ENCODE measurements around the gene BMS1. TPM values are rescaled to one million over a fixed set of nuclear protein-coding genes. Genes with fewer than 3 reads are reported as not detected.
"Not testable (repeated sequence)": the region's sequence is repeated elsewhere in the genome, so short reads cannot be mapped to it uniquely, and the experiment has no call there.

The BMS1 gene
- total RNA-seq: 10 to 100 TPM; 10.2 to 18.2 TPM

GRCh38 chr10:42782446-42783180 lies at the start of gene BMS1:
TSS of gene BMS1 (plus strand) at chr10:42782795. CDS start at chr10:42784395, 1,600 bp downstream.
- no peaks in the 10 kb centered on the region for H3K27me3 ChIP-seq (replicated peaks; ENCODE audit: insufficient read depth)
- under 1% methylated on average over 60 of the region's 60 CpGs for WGBS
- DNase-seq (ENCODE audit: low spot score): peak; percentile 88
- no peaks in the 10 kb centered on the region for H3K4me1 ChIP-seq (replicated peaks)
- TF ChIP-seq POLR2A (IDR thresholded peaks at IDR 0.05) (peak; percentile 69), POLR2AphosphoS5 (IDR thresholded peaks at IDR 0.05) (peak; percentile 91), CTCF (IDR thresholded peaks at IDR 0.05) (no peak)
- H3K9me3 ChIP-seq: no peaks in the 10 kb centered on the region
- H3K4me3 ChIP-seq: peak within 1 kb of the TSS; percentile 57 to 61
- peak within 1 kb of the TSS; percentile 91 to 93 for H3K27ac ChIP-seq
- no peaks in the 10 kb centered on the region for H3K36me3 ChIP-seq
- intact Hi-C loops (cut with DNase I): loop anchor here (5.0 to 10.0 kb wide), 2 partner anchors 145 to 228 kb away; partner anchors contain the start of gene ZNF33B

GRCh38 chr10:42734536-42734935 lies 48.1 kb upstream of the BMS1 start:
- Histone ChIP-seq H3K27me3 (replicated peaks; ENCODE audit: insufficient read depth) (no peaks in the 10 kb centered on the region), H3K9me3 (no peaks in the 10 kb centered on the region), H3K4me3 (no peak overlapping the region), H3K4me1 (replicated peaks) (no peaks in the 10 kb centered on the region), H3K36me3 (no peaks in the 10 kb centered on the region), H3K27ac (no peak overlapping the region)
- DNase-seq (ENCODE audit: low spot score): no peak
- intact Hi-C loops (cut with DNase I): no loop called here
- TF ChIP-seq CTCF (IDR thresholded peaks at IDR 0.05) (no peak), POLR2A (IDR thresholded peaks at IDR 0.05) (no peak), POLR2AphosphoS5 (IDR thresholded peaks at IDR 0.05) (no peak)
- WGBS: 19% methylated on average over 1 of the region's 1 CpG

- no peaks in the 10 kb centered on the region for H3K9me3 ChIP-seq
- no peaks in the 10 kb centered on the region for H3K4me1 ChIP-seq (replicated peaks)
- TF ChIP-seq POLR2A (IDR thresholded peaks at IDR 0.05) (no peak), CTCF (IDR thresholded peaks at IDR 0.05) (no peak), POLR2AphosphoS5 (IDR thresholded peaks at IDR 0.05) (no peak)
- DNase-seq (ENCODE audit: low spot score): no peak
- H3K27ac ChIP-seq: no peak overlapping the region
- H3K36me3 ChIP-seq: no peaks in the 10 kb centered on the region
- no peak overlapping the region for H3K4me3 ChIP-seq
- intact Hi-C loops (cut with DNase I): no loop called here
- WGBS: 83% methylated on average over 3 of the region's 3 CpGs
- H3K27me3 ChIP-seq (replicated peaks; ENCODE audit: insufficient read depth): no peaks in the 10 kb centered on the region
Observed at GRCh38 chr10:42738679-42739078, 43.9 kb upstream of the BMS1 start.

GRCh38 chr10:42741536-42741935 lies 41.1 kb upstream of the BMS1 start:
- H3K36me3 ChIP-seq; intact Hi-C loops (cut with DNase I); H3K27me3 ChIP-seq (replicated peaks; ENCODE audit: insufficient read depth); H3K9me3 ChIP-seq; H3K27ac ChIP-seq; H3K4me3 ChIP-seq; H3K4me1 ChIP-seq (replicated peaks); DNase-seq (ENCODE audit: low spot score): not testable (repeated sequence)
- 86% methylated on average over 7 of the region's 7 CpGs for WGBS

GRCh38 chr10:42743697-42744096 lies 38.9 kb upstream of the BMS1 start:
- WGBS: 87% methylated on average over 3 of the region's 3 CpGs
- TF ChIP-seq POLR2AphosphoS5 (IDR thresholded peaks at IDR 0.05) (no peak), CTCF (IDR thresholded peaks at IDR 0.05) (no peak), POLR2A (IDR thresholded peaks at IDR 0.05) (no peak)
- no peak for DNase-seq (ENCODE audit: low spot score)
- H3K36me3 ChIP-seq: no peaks in the 10 kb centered on the region
- no peaks in the 10 kb centered on the region for H3K4me1 ChIP-seq (replicated peaks)
- H3K9me3 ChIP-seq: no peaks in the 10 kb centered on the region
- H3K27me3 ChIP-seq (replicated peaks; ENCODE audit: insufficient read depth): no peaks in the 10 kb centered on the region
- no peak overlapping the region for H3K27ac ChIP-seq
- intact Hi-C loops (cut with DNase I): no loop called here
- no peak overlapping the region for H3K4me3 ChIP-seq
